PC-3 (cell line): ENCODE results near the gene ICE2.

Experiments used
- EZH2 ChIP-seq: fragments of 300-600 bp; sonication (generic); IDR thresholded peaks from one replicate; pipeline ENCODE4 v1.6.1; 2017; ENCODE audit warnings: antibody characterized with exemption, mild to moderate bottlenecking, low read length; ENCODE audit not compliant: unreplicated experiment
- EZH2phosphoT487 ChIP-seq: fragments of 300-600 bp; sonication (generic); IDR thresholded peaks from 2 replicates; pipeline ENCODE4 v1.6.1; 2018; ENCODE audit warnings: mild to moderate bottlenecking, antibody characterized with exemption, low read length, borderline replicate concordance
- TF ChIP-seq, protein P1 (sequence below): fragments of 300-600 bp; sonication (generic); conservative IDR thresholded peaks from 2 replicates; pipeline ENCODE4 v1.5.1; 2017; ENCODE audit warnings: antibody characterized with exemption, low read depth, mild to moderate bottlenecking, low read length

DNA sequence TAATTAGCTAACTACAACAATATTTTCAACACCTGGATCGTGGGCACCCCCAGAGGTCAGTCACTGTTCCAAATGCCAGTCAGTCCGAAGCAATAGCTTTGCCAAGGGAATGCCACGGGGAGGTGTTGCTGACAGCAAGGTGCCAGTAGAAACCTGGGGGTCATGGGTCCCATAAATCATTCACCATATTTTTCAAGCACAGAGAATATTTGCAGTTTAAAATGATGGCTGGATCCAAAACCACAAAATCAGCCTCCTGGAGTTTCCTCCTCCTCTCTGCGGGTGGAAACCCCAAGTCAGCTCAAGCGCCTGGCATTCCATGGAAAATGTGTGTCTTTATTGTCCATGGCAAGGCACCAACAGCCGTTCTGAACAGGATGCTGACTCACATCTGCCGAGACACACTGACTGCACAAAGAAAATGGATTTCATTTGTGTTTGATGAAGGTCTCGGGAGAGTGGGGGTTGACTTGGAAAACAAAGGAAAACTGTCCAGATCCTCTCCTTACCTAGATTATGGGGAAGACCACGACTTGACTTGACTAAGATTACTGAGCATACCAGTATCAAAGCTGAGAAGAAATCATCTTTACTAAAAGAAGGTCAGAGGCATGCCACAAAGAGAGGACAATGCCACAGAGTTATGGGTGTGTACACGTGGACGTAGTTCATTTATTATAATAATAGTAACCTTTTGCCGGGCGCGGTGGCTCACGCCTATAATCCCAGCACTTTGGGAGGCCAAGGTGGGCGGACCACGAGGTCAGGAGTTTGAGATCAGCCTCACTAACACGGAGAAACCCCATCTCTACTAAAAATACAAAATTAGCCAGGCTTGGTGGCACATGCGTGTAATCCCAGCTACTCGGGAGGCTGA, 107.5 kb downstream of the ICE2 start:
- TF ChIP-seq, protein P1, sequence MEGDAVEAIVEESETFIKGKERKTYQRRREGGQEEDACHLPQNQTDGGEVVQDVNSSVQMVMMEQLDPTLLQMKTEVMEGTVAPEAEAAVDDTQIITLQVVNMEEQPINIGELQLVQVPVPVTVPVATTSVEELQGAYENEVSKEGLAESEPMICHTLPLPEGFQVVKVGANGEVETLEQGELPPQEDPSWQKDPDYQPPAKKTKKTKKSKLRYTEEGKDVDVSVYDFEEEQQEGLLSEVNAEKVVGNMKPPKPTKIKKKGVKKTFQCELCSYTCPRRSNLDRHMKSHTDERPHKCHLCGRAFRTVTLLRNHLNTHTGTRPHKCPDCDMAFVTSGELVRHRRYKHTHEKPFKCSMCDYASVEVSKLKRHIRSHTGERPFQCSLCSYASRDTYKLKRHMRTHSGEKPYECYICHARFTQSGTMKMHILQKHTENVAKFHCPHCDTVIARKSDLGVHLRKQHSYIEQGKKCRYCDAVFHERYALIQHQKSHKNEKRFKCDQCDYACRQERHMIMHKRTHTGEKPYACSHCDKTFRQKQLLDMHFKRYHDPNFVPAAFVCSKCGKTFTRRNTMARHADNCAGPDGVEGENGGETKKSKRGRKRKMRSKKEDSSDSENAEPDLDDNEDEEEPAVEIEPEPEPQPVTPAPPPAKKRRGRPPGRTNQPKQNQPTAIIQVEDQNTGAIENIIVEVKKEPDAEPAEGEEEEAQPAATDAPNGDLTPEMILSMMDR, result no peak
- TF ChIP-seq EZH2 (no peak), EZH2phosphoT487 (no peak)
